ENCODE results near the gene ACOT7.
"Not testable (repeated sequence)": the region's sequence is repeated elsewhere in the genome, so short reads cannot be mapped to it uniquely, and the experiment has no call there.

The ACOT7 gene

GRCh38 chr1:6395781-6396244 is 2.2 kb upstream of the ACOT7 start:
- not testable (repeated sequence) for FAIRE-seq

GRCh38 chr1:6395130-6395529 is 1.6 kb upstream of the ACOT7 start:
- not testable (repeated sequence) for FAIRE-seq

GRCh38 chr1:6392809-6393399 is 663 bp downstream of the ACOT7 start:
- FAIRE-seq = no peak

- no peak for FAIRE-seq
Observed at GRCh38 chr1:6391951-6392808, 1.4 kb downstream of the ACOT7 start.

- no peak for FAIRE-seq
Observed at GRCh38 chr1:6389971-6390370, 3.6 kb downstream of the ACOT7 start.

- FAIRE-seq = no peak
Observed at GRCh38 chr1:6386371-6386949, 7.1 kb downstream of the ACOT7 start.

GRCh38 chr1:6385488-6386191 is 7.9 kb downstream of the ACOT7 start:
- FAIRE-seq = no peak

GRCh38 chr1:6384962-6385361 is 8.6 kb downstream of the ACOT7 start:
- FAIRE-seq = no peak

- no peak for FAIRE-seq
Observed at GRCh38 chr1:6384135-6384534, 9.4 kb downstream of the ACOT7 start.

GRCh38 chr1:6380037-6380436 is 13.5 kb downstream of the ACOT7 start:
- no peak for FAIRE-seq

- no peak for FAIRE-seq
Observed at GRCh38 chr1:6378096-6378746, 15.3 kb downstream of the ACOT7 start.

- FAIRE-seq = no peak
Observed at GRCh38 chr1:6373961-6374720, 19.4 kb downstream of the ACOT7 start.

GRCh38 chr1:6372236-6372635 is 21.3 kb downstream of the ACOT7 start:
- not testable (repeated sequence) for FAIRE-seq

GRCh38 chr1:6370006-6370405 is 23.6 kb downstream of the ACOT7 start:
- FAIRE-seq = no peak

- FAIRE-seq = no peak
Observed at GRCh38 chr1:6367381-6368012, 26.1 kb downstream of the ACOT7 start.

- no peak for FAIRE-seq
Observed at GRCh38 chr1:6365047-6365446, 28.5 kb downstream of the ACOT7 start.

GRCh38 chr1:6363085-6363884 is 30.3 kb downstream of the ACOT7 start:
- peak; percentile 85 for FAIRE-seq

GRCh38 chr1:6361124-6361775 is 32.3 kb downstream of the ACOT7 start:
- no peak for FAIRE-seq

- no peak for FAIRE-seq
Observed at GRCh38 chr1:6360517-6361070, 33.0 kb downstream of the ACOT7 start.

GRCh38 chr1:6360117-6360496 is 33.5 kb downstream of the ACOT7 start:
- no peak for FAIRE-seq
